HepG2 (cell line): ENCODE measurements around the gene RTN4. TPM values are rescaled to one million over a fixed set of nuclear protein-coding genes. Genes with fewer than 3 reads are reported as not detected.

Experiments used
- ELF4 ChIP-seq: sonication (generic); formaldehyde crosslinking; IDR thresholded peaks from 2 replicates; pipeline ENCODE4 v1.5.0; 2020; ENCODE audit warnings: missing genetic modification reagents, mild to moderate bottlenecking, moderate library complexity, borderline replicate concordance
- FOXA1 ChIP-seq, 2 experiments: fragments of 450-650 bp in 1 of 2; sonication (generic) in 1 of 2; formaldehyde crosslinking in 1 of 2; IDR thresholded peaks; 2 replicates each; pipeline versions ENCODE4 v1.4.0 to v1.6.1; 2016 to 2020; ENCODE audit warnings: missing genetic modification reagents in 1 of 2
- PRDM15 ChIP-seq: sonication (generic); formaldehyde crosslinking; IDR thresholded peaks from 2 replicates; pipeline ENCODE4 v1.4.0; 2020; ENCODE audit warnings: missing genetic modification reagents
- SMAD3 ChIP-seq: sonication (generic); formaldehyde crosslinking; IDR thresholded peaks from 2 replicates; pipeline ENCODE4 v1.4.0; 2020; ENCODE audit warnings: missing genetic modification reagents
- SNAPC4 ChIP-seq: sonication (generic); formaldehyde crosslinking; IDR thresholded peaks from 2 replicates; pipeline ENCODE4 v1.4.0; 2020; ENCODE audit warnings: mild to moderate bottlenecking, missing genetic modification reagents
- ZNF580 ChIP-seq: IDR thresholded peaks from 2 replicates; pipeline ENCODE4 v1.6.1; 2016; ENCODE audit warnings: low read depth, borderline replicate concordance
- polyA plus RNA-seq, 8 experiments: library from polyadenylated mRNA; depleted of rRNA in 3 of 8; stranded (reverse) in 7 of 8; unstranded in 1 of 8; fragments of >200 nt; fragmentation: Illumina TruSeq in 4 of 8; extraction: Trizol in 4 of 8; gene quantifications; 2 replicates each; pipeline versions ENCODE4 v1.2.1 to v1.2.3, GENCODE V29; 2011 to 2016; ENCODE audit warnings: low read depth in 4 of 8, missing spikeins in 1 of 8, mixed read lengths in 1 of 8; ENCODE audit not compliant: insufficient read depth in 1 of 8
- total RNA-seq, 5 experiments: library from RNA; depleted of rRNA; stranded (reverse); fragments of >200 nt; fragmentation: Illumina TruSeq; extraction: Trizol; gene quantifications; 2 replicates each; pipeline ENCODE4 v1.2.3, GENCODE V29; 2016; ENCODE audit warnings: low read depth in 1 of 5

RTN4 gene
- total and polyA plus RNA-seq, 2 of the 13 experiments (the other 11 are each of a cell fraction or from before 2014, with no cell fraction given) = 98.4 to 133 TPM

GRCh38 chr2:54964816-54965215 lies 85.4 kb downstream of the RTN4 start (continued):
- no peak for TF ChIP-seq ELF4 (CRISPR knock-in tag)
- no peak for TF ChIP-seq PRDM15 (CRISPR knock-in tag)
- no peak for TF ChIP-seq SNAPC4 (CRISPR knock-in tag)
- TF ChIP-seq ZNF580 = no peak
- TF ChIP-seq FOXA1 (IDR thresholded peaks at IDR 0.05) = no peak
- TF ChIP-seq FOXA1 (CRISPR knock-in tag; IDR thresholded peaks at IDR 0.05) = no peak
- no peak for TF ChIP-seq SMAD3 (CRISPR knock-in tag)
